ENCODE data around the gene WASF2.

- TF ChIP-seq CTCF (IDR thresholded peaks at IDR 0.05; ENCODE audit: borderline replicate concordance, extremely low read depth, low read length, poor library complexity, severe bottlenecking) = no peak
- no peak for TF ChIP-seq EZH2 (IDR thresholded peaks at IDR 0.05; ENCODE audit: borderline replicate concordance, low read depth, low read length, severe bottlenecking)
Measured at GRCh38 chr1:27473755-27474154, 16.2 kb downstream of the WASF2 start.

Measured in DND-41 (cell line).